Mononuclear cell (primary cell): ENCODE data around the gene SGO1. TPM values are rescaled to one million over a fixed set of nuclear protein-coding genes. Genes with fewer than 3 reads are reported as not detected.

Source experiments
- H3K27me3 ChIP-seq: 2 replicates; pipeline ENCODE4 v1.6.0; 2011; ENCODE audit warnings: low read length, control low read depth; ENCODE audit not compliant: insufficient read depth
- H3K4me1 ChIP-seq: 2 replicates; pipeline ENCODE4 v1.5.1; 2011; ENCODE audit warnings: mild to moderate bottlenecking, low read length, control low read depth; ENCODE audit not compliant: insufficient read depth
- H3K4me3 ChIP-seq: 2 replicates; pipeline ENCODE4 v1.5.1; 2011; ENCODE audit warnings: mild to moderate bottlenecking, low read length, moderate library complexity
- H3K9me3 ChIP-seq: 2 replicates; pipeline ENCODE4 v1.5.1; 2011; ENCODE audit warnings: low read depth, mild to moderate bottlenecking, control low read depth, low read length
- total RNA-seq: library from RNA; depleted of rRNA; stranded (reverse); fragments of >200 nt; gene quantifications from one replicate; pipeline ENCODE4 v1.2.3, GENCODE V29; 2012

The SGO1 gene
- total RNA-seq, 1 donor = 0.73 TPM

DNA sequence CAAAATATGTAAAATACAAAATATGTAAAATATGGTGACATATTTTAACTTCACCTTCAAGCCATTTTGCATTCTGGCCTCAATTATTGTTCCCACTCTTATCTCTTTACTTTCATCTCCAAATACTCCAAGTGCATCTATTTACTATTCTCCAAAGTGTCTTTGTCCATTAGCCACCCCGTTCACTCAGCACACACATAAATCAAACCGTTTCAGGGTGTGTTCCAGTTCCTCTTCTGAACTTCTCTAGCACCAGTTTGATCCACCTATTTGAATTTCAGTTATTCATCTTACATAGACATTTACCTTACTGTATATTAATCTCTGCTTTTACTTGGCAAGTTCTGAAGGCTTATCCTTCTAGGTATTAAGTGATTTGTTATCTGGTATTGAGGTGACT is 45.1 kb downstream of the SGO1 start:
- no peak overlapping the region for H3K4me3 ChIP-seq
- H3K9me3 ChIP-seq = no peaks in the 10 kb centered on the region
- no peaks in the 10 kb centered on the region for H3K4me1 ChIP-seq

DNA sequence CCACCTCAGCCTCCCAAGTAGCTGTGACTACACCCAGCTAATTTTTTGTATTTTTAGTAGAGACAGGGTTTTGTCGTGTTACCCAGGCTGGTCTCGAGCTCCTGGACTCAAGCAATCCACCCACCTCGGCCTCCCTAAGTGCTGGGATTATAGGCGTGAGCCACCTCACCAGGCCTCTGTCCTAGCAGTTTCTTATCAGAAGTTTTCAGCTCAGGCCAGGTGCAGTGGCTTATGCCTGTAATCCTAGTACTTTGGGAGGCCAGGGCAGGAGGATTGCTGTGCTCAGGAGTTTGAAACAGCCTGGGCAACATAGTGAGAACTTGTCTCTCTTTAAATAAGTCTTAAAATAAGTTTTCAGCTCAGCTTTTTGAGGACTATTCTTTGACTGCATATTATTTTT is 48.4 kb downstream of the SGO1 start:
- Histone ChIP-seq H3K27me3 (no peaks in the 10 kb centered on the region), H3K9me3 (no peaks in the 10 kb centered on the region), H3K4me1 (no peaks in the 10 kb centered on the region), H3K4me3 (no peak overlapping the region)

More for the DNA sequence above, 45.1 kb downstream of the SGO1 start:
- H3K27me3 ChIP-seq = no peaks in the 10 kb centered on the region

DNA sequence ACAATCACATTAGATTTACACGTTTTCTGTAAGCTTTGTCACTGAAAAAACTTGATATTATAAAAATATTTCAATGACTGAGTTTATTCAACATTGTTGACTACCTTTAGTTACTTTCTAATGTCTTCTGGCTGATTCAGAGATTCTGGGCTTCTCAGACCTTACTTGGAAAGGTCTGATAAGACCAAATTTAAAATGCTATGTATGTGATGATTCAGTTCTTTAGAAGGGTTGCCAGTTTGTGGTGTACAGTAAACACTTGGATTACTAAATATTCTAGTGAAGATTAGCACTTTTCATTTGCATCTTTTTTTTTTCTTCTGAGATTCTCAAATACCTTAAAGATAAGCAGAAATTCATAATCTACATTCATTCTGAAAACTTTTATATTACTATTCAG is 49.8 kb downstream of the SGO1 start:
- H3K4me3 ChIP-seq = no peak overlapping the region
- H3K4me1 ChIP-seq = no peaks in the 10 kb centered on the region
- H3K9me3 ChIP-seq = no peaks in the 10 kb centered on the region
- H3K27me3 ChIP-seq = no peaks in the 10 kb centered on the region

DNA sequence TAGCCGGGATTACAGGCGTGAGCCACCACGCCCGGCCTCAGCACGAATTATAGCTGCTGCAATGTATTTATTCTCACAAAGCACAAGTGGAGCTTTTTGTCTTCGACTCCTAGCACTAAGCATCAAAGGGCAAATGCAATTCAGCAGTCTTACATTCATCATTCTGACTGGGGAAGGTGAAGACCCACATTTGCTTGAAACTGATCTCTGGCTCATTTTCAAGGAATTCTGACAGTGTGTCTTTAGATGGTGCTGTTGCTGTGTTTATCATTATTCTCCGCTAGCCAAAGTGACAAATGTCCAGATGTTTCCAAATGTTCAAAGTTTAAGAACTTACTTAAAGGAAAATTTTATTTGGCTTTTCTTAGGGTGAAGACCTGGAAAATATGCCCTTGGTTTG is 55.9 kb downstream of the SGO1 start:
- Histone ChIP-seq H3K27me3 (no peaks in the 10 kb centered on the region), H3K4me1 (peaks cover 16% of the 10 kb centered on the region), H3K9me3 (no peaks in the 10 kb centered on the region), H3K4me3 (no peak overlapping the region)

DNA sequence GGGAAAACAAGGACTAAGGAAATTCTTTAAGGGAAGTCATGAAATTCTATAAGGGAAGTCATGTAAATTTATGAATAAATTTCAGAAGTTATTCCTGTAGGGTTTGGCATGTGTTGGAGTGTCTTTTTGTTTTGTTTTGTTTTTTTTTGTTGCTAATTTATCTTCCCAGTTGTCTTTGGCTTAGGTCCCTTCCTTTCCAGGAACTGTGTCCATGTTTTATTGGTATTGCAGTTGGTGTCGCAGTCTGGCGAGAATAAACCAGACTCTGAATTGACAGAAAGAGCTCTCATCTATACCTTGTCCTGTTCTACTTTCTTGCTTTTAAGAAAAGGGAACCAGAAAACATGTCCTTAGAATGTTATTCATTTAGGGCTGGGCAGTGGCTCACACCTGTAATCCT is 57.6 kb downstream of the SGO1 start:
- Histone ChIP-seq H3K27me3 (no peaks in the 10 kb centered on the region), H3K9me3 (no peaks in the 10 kb centered on the region), H3K4me3 (no peak overlapping the region), H3K4me1 (peaks cover 16% of the 10 kb centered on the region)

DNA sequence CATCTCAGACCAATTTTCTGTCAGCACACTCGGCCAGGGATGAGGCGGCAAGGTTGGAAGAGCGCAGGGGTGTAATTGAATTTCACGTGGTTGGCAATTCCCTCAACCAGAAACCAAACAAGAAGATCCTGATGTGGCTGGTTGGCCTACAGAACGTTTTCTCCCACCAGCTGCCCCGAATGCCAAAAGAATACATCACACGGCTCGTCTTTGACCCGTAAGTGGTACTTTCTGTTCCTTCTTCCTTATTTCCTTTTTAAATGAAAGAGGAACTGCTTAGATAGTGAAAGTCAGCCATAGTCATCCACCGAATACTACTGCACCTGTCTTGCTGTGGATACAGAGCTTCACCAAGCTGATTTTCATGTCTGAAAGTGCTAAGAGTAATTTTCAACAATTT is 60.1 kb downstream of the SGO1 start:
- Histone ChIP-seq H3K9me3 (no peaks in the 10 kb centered on the region), H3K4me1 (peaks cover 16% of the 10 kb centered on the region), H3K27me3 (no peaks in the 10 kb centered on the region), H3K4me3 (no peak overlapping the region)

DNA sequence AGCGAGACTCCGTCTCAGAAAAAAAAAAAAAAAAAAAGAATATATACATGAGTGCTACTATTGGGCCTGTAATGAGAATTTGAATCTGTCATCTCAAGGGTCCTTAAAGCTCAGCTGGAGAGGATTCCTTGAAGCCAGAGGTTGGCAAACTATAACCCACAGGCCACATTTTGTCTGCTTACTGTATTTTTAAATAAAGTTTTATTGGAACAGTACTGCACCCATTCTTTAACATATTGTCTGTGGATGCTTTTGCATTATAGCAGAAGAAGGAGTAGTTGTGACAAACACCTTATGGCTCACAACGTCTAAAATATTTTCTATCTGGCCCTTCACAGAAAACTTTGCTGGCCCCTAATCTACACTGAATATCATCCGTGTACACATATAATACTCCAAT is 60.7 kb downstream of the SGO1 start:
- no peak overlapping the region for H3K4me3 ChIP-seq
- peaks cover 16% of the 10 kb centered on the region for H3K4me1 ChIP-seq
- H3K9me3 ChIP-seq = no peaks in the 10 kb centered on the region
- no peaks in the 10 kb centered on the region for H3K27me3 ChIP-seq

DNA sequence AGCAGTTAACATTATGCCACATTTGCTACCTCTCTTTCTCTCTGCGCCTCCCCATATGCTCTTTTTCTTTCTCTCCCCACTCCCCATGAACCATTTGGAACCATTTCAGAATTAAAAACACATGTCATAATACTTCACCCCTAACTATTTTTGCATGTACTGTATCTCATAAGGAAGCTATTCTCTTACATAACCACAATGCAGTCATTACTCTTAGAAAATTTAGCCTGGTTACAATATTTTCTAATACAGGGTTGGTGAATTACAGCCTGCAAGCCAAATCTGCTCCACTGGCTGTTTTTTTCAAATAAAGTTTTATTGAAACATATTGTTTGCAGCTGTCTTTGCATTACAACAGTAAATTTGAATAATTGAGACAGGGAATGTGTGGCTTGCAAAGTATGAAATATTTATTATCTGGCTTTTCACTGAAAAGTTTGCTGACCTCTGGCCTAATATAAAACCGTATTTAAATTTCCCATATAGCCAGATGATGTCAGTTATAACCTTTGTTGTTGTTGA is 62.8 kb downstream of the SGO1 start:
- Histone ChIP-seq H3K9me3 (no peaks in the 10 kb centered on the region), H3K4me3 (no peak overlapping the region), H3K27me3 (no peaks in the 10 kb centered on the region), H3K4me1 (peaks cover 16% of the 10 kb centered on the region)

DNA sequence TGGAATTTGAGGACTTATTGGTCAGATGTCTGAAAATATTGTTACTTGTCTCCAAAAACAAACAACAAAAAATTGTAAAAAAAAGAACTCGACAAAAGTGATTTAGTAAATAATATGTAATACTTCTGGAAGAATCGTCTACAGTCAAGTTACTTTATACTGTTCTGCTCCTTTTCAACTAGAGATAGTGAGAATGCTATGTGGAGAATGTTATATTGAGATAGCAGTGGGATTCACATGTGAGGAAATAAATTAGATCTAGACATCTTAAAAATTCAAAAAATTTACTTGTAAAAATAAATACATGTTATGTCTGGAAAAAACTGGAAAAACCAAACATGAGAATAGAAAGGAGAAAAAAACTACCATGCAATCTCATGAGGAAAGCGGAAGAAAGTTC is 64.9 kb downstream of the SGO1 start:
- no peaks in the 10 kb centered on the region for H3K27me3 ChIP-seq
- peaks cover 8% of the 10 kb centered on the region for H3K4me1 ChIP-seq
- H3K4me3 ChIP-seq = no peak overlapping the region
- no peaks in the 10 kb centered on the region for H3K9me3 ChIP-seq

Other genes starting within 250 kb of the SGO1 start
- 150 TPM for gene RAB5A, start 239.1 kb downstream of the SGO1 start, total RNA-seq
- not detected for gene PP2D1, start 173.9 kb downstream of the SGO1 start, total RNA-seq
- gene KAT2B, start 145.8 kb downstream of the SGO1 start, total RNA-seq = 31.1 TPM